H1 (cell line): ENCODE results near the gene RETREG1. TPM values are rescaled to one million over a fixed set of nuclear protein-coding genes. Genes with fewer than 3 reads are reported as not detected.

Source experiments
- CTCF ChIA-PET: fragments of 300-600 bp; sonication (Branson Sonifier 250); formaldehyde crosslinking; loops from one replicate; lab custom pipeline; 2021; ENCODE audit not compliant: partially characterized antibody; lab: Charles Lee
- POLR2A ChIA-PET: fragments of 300-600 bp; sonication (Branson Sonifier 250); formaldehyde crosslinking; loops from one replicate; lab custom pipeline; 2021; ENCODE audit warnings: inconsistent platforms; ENCODE audit not compliant: partially characterized antibody; lab: Charles Lee
- DNase-seq, 2 experiments: peaks; one replicate each; pipeline versions ENCODE4 v3.0.0 to v3.0.0-alpha.2; 2010 to 2022; ENCODE audit warnings: low spot score in 2 of 2, low read depth in 1 of 2, mixed read lengths in 1 of 2
- FAIRE-seq: peaks from 2 replicates; lab custom pipeline; 2011; peaks lifted over from hg19 to GRCh38; lab: Jason Lieb, UNC
- H2AFZ ChIP-seq: 2 replicates; pipeline ENCODE4 v1.8.1; 2012; ENCODE audit warnings: low read length, inconsistent platforms
- H2AK5ac ChIP-seq: 2 replicates; pipeline ENCODE4 v1.6.1; 2013; ENCODE audit warnings: low read depth, low read length
- H2BK120ac ChIP-seq: replicated peaks from 2 replicates; pipeline ENCODE3; 2013; ENCODE audit warnings: low read depth, low read length, inconsistent platforms
- H2BK12ac ChIP-seq: 2 replicates; pipeline ENCODE4 v1.6.1; 2013; ENCODE audit warnings: low read depth, low read length
- H2BK15ac ChIP-seq: 2 replicates; pipeline ENCODE4 v1.6.1; 2013; ENCODE audit warnings: low read length
- H2BK20ac ChIP-seq: 2 replicates; pipeline ENCODE4 v1.6.1; 2013; ENCODE audit warnings: low read length
- H2BK5ac ChIP-seq: 2 replicates; pipeline ENCODE4 v1.6.1; 2013; ENCODE audit warnings: low read depth, low read length
- H3K14ac ChIP-seq: 2 replicates; pipeline ENCODE4 v1.6.1; 2013; ENCODE audit warnings: inconsistent platforms; ENCODE audit not compliant: insufficient read length
- H3K18ac ChIP-seq: 2 replicates; pipeline ENCODE4 v1.6.1; 2013; ENCODE audit warnings: low read length; ENCODE audit errors: extremely low read depth
- H3K23ac ChIP-seq: 2 replicates; pipeline ENCODE4 v1.6.1; 2013; ENCODE audit warnings: inconsistent platforms; ENCODE audit not compliant: insufficient read length
- H3K23me2 ChIP-seq: 2 replicates; pipeline ENCODE4 v1.6.1; 2013; ENCODE audit warnings: low read depth, low read length
- H3K27ac ChIP-seq: 2 replicates; pipeline ENCODE4 v1.6.1; 2011; ENCODE audit warnings: low read depth, low read length, inconsistent platforms
- H3K27me3 ChIP-seq, 4 experiments: replicated peaks in 1 of 4; 1 replicate in 1 of 4; 2 replicates in 3 of 4; pipeline versions ENCODE4 v1.6.1 to v1.8.1; 2011 to 2013; ENCODE audit warnings: low read length in 3 of 4, mild to moderate bottlenecking in 3 of 4, inconsistent platforms in 2 of 4, mixed read lengths in 2 of 4, moderate library complexity in 1 of 4; ENCODE audit not compliant: control insufficient read depth in 3 of 4, insufficient read depth in 3 of 4; ENCODE audit errors: extremely low read depth in 1 of 4
- H3K36me3 ChIP-seq, 4 experiments: 2 replicates each; pipeline versions ENCODE4 v1.6.1 to v1.8.1; 2011 to 2013; ENCODE audit warnings: mild to moderate bottlenecking in 4 of 4, low read length in 3 of 4, moderate library complexity in 2 of 4, control low read depth in 1 of 4, inconsistent platforms in 1 of 4; ENCODE audit not compliant: insufficient read depth in 4 of 4, control insufficient read depth in 2 of 4
- H3K4ac ChIP-seq: replicated peaks from 2 replicates; pipeline ENCODE3; 2013; ENCODE audit warnings: low read length, low read depth, mixed read lengths, inconsistent platforms; ENCODE audit not compliant: insufficient read length
- H3K4me1 ChIP-seq, 4 experiments: replicated peaks in 1 of 4; 1 replicate in 1 of 4; 2 replicates in 3 of 4; pipeline versions ENCODE4 v1.6.1 to v1.8.1; 2011 to 2013; ENCODE audit warnings: low read length in 3 of 4, inconsistent platforms in 2 of 4, mixed read lengths in 1 of 4; ENCODE audit not compliant: insufficient read depth in 4 of 4, control insufficient read depth in 3 of 4
- H3K4me2 ChIP-seq, 2 experiments: 2 replicates each; pipeline versions ENCODE4 v1.6.1 to v1.8.1; 2011 to 2013; ENCODE audit warnings: low read depth in 2 of 2, low read length in 2 of 2, control low read depth in 1 of 2, inconsistent platforms in 1 of 2, mild to moderate bottlenecking in 1 of 2; ENCODE audit not compliant: insufficient read depth in 1 of 2
- H3K4me3 ChIP-seq, 4 experiments: fragments of 200-600, 300-600 bp in 1 of 4; sonication (generic), shearing (Covaris generic), sonication (Bioruptor Twin) in 1 of 4; 2 replicates each; pipeline versions ENCODE4 v1.5.1 to v1.8.1; 2011 to 2016; ENCODE audit warnings: low read length in 4 of 4, low read depth in 3 of 4, control low read depth in 2 of 4, inconsistent platforms in 2 of 4, mild to moderate bottlenecking in 2 of 4, mixed read lengths in 1 of 4, moderate library complexity in 1 of 4; ENCODE audit not compliant: insufficient read depth in 2 of 4; ENCODE audit errors: extremely low read depth in 1 of 4
- H3K56ac ChIP-seq: replicated peaks from 2 replicates; pipeline ENCODE3; 2013; ENCODE audit warnings: low read depth, mild to moderate bottlenecking, mixed read lengths, low read length, inconsistent platforms; ENCODE audit not compliant: insufficient read length
- H3K79me1 ChIP-seq: 2 replicates; pipeline ENCODE4 v1.6.1; 2013; ENCODE audit warnings: low read depth, low read length, control low read depth
- H3K79me2 ChIP-seq, 2 experiments: 2 replicates each; pipeline versions ENCODE4 v1.6.1 to v1.8.1; 2012 to 2013; ENCODE audit warnings: low read length in 2 of 2, mild to moderate bottlenecking in 2 of 2, inconsistent platforms in 1 of 2; ENCODE audit not compliant: insufficient read depth in 2 of 2, control insufficient read depth in 1 of 2
- H3K9ac ChIP-seq, 4 experiments: replicated peaks in 1 of 4; 1 replicate in 1 of 4; 2 replicates in 3 of 4; pipeline versions ENCODE4 v1.6.1 to v1.8.1; 2011 to 2013; ENCODE audit warnings: low read depth in 3 of 4, low read length in 3 of 4, control low read depth in 2 of 4, mild to moderate bottlenecking in 2 of 4, moderate library complexity in 2 of 4, inconsistent platforms in 1 of 4; ENCODE audit errors: extremely low read depth in 1 of 4
- H3K9me3 ChIP-seq, 2 experiments: 2 replicates each; pipeline versions ENCODE4 v1.6.1 to v1.8.1; 2012 to 2013; ENCODE audit warnings: mild to moderate bottlenecking in 2 of 2, moderate library complexity in 2 of 2, control low read depth in 1 of 2, inconsistent platforms in 1 of 2, low read depth in 1 of 2, low read length in 1 of 2, mixed read lengths in 1 of 2; ENCODE audit not compliant: insufficient read depth in 2 of 2
- H4K20me1 ChIP-seq, 2 experiments: replicated peaks in 1 of 2; 2 replicates each; pipeline versions ENCODE3 to v1.8.1; 2011 to 2013; ENCODE audit warnings: inconsistent platforms in 2 of 2, low read length in 2 of 2, mild to moderate bottlenecking in 1 of 2; ENCODE audit not compliant: insufficient read depth in 2 of 2, control insufficient read depth in 1 of 2
- H4K5ac ChIP-seq: 2 replicates; pipeline ENCODE4 v1.6.1; 2013; ENCODE audit warnings: low read length, low read depth, mixed read lengths, inconsistent platforms; ENCODE audit not compliant: insufficient read length
- H4K8ac ChIP-seq: 2 replicates; pipeline ENCODE4 v1.8.0; 2013; ENCODE audit warnings: mild to moderate bottlenecking, moderate library complexity, low read length, inconsistent platforms; ENCODE audit not compliant: insufficient read depth; ENCODE audit errors: extremely low read depth
- H4K91ac ChIP-seq: replicated peaks from 2 replicates; pipeline ENCODE3; 2013; ENCODE audit warnings: low read length, mixed read lengths, inconsistent platforms; ENCODE audit not compliant: insufficient read length
- BRCA1 ChIP-seq: IDR thresholded peaks from 2 replicates; pipeline ENCODE4 v1.6.1; 2012; ENCODE audit warnings: low read depth, low read length, improper control_type of control experiment
- NRF1 ChIP-seq: IDR thresholded peaks from 2 replicates; pipeline ENCODE4 v1.6.1; 2011; ENCODE audit warnings: mild to moderate bottlenecking, low read depth, low read length, improper control_type of control experiment
- POLR2A ChIP-seq, 2 experiments: IDR thresholded peaks; 1 replicate in 1 of 2; 2 replicates in 1 of 2; pipeline ENCODE4 v1.6.1; 2011; ENCODE audit warnings: low read depth in 2 of 2, low read length in 2 of 2, mild to moderate bottlenecking in 2 of 2; ENCODE audit errors: control extremely low read depth in 1 of 2
- ZNF274 ChIP-seq: IDR thresholded peaks from 2 replicates; pipeline ENCODE4 v1.7.0; 2012; ENCODE audit warnings: low read length, borderline replicate concordance; ENCODE audit errors: extremely low read depth
- WGBS, 2 experiments: shearing (Covaris generic) in 1 of 2; methylation state at CpG; one replicate each; pipeline versions ENCODE4 v1.1.6 to v1.1.7; 2013 to 2015; ENCODE audit warnings: low lambda C conversion rate in 2 of 2, mixed read lengths in 2 of 2, inconsistent platforms in 1 of 2, low coverage in 1 of 2, missing lambda C conversion rate in 1 of 2; ENCODE audit not compliant: insufficient replicate concordance in 2 of 2, insufficient coverage in 1 of 2, insufficient read length in 1 of 2; ENCODE audit errors: extremely low coverage in 1 of 2, missing lambda C conversion rate in 1 of 2; 5-methylcytosine and 5-hydroxymethylcytosine counted together
- polyA plus RNA-seq, 7 experiments: library from polyadenylated mRNA; depleted of rRNA in 3 of 7; stranded (reverse) in 5 of 7; unstranded in 2 of 7; fragments of >200 nt in 5 of 7; fragments of 200-250 nt in 2 of 7; gene quantifications; 1 replicate in 5 of 7; 2 replicates in 1 of 7; 4 replicates in 1 of 7; pipeline versions ENCODE4 v1.2.1 to v1.2.3, GENCODE V29; 2011 to 2013; ENCODE audit warnings: missing spikeins in 2 of 7, mixed read lengths in 2 of 7
- total RNA-seq: library from RNA; stranded (reverse); fragmentation: NEBNext Ultra II Directional; extraction: Animal tissue kit (Norgen Biotek cat#: 25700); gene quantifications from 2 replicates; pipeline ENCODE4 v1.2.1, GENCODE V29; 2021

Gene RETREG1
- total and polyA plus RNA-seq, 2 of the 8 experiments (the other 6 are each of a cell fraction or from before 2014, with no cell fraction given) = 0.62 to 1.9 TPM

DNA sequence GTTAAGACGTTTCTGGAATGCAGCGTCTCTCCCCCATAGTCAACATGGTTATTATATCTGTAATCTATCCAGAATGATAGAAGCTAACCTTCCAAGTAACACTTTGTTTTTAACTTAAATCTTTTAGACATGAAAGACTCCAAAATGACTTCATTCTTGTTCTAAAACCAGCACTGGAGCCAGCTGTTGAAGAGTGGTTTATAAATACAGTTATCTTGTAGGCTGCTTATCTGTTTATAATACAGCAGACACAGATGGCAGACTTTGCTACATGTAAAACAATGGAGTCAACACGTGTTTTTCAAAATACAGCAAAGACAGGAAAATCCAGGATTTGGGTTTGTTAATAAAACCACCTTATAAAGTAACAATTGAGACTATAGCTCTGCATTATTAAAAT lies 48.8 kb upstream of the RETREG1 start:
- Histone ChIP-seq H3K27ac (no peak overlapping the region), H2BK120ac (no peak overlapping the region), H2AFZ (no peak overlapping the region), H4K91ac (no peak overlapping the region), H3K23me2 (no peaks in the 10 kb centered on the region), H2BK15ac (no peak overlapping the region), H3K4me3 (no peak overlapping the region), H2BK12ac (no peak overlapping the region), H3K79me1 (no peaks in the 10 kb centered on the region), H3K14ac (no peak overlapping the region), H2AK5ac (no peak overlapping the region), H4K8ac (no peak overlapping the region), H3K79me2 (no peaks in the 10 kb centered on the region), H4K20me1 (peaks cover 5 to 10% of the 10 kb centered on the region in 2 experiments), H3K56ac (no peak overlapping the region), H3K9ac (no peak overlapping the region), H3K9me3 (no peaks in the 10 kb centered on the region), H3K4ac (no peak overlapping the region), H3K4me1 (no peaks in the 10 kb centered on the region), H2BK20ac (no peak overlapping the region), H3K27me3 (no peaks in the 10 kb centered on the region), H3K18ac (no peak overlapping the region), H2BK5ac (no peak overlapping the region), H3K4me2 (no peak overlapping the region), H3K23ac (no peak overlapping the region), H4K5ac (no peak overlapping the region), H3K36me3 (peaks cover 32 to 67% (median 46%) of the 10 kb centered on the region in 4 experiments)
- no peak for FAIRE-seq
- TF ChIP-seq BRCA1 (no peak), ZNF274 (no peak), POLR2A (IDR thresholded peaks at IDR 0.05; ENCODE audit: control extremely low read depth in 1 of 2, low read depth in 2 of 2, low read length in 2 of 2) (peak in 1 of 2 experiments; percentile 42; a peak in 1 of 3 replicates), NRF1 (no peak)
- ChIA-PET POLR2A (interaction anchor here (1.2 kb wide), 1 partner anchor 36 kb away, joined by 3 read pairs; no protein-coding TSS in a partner anchor), CTCF (interaction anchor here (0.9 to 6.5 kb wide), 16 partner anchors 8 to 537 kb away, joined by 3 to 51 read pairs (median 8); no protein-coding TSS in a partner anchor)
- 87% methylated on average over 3 of the region's 3 CpGs; no CpG with 5 or more reads in 1 of the 2 experiments for WGBS, 2 experiments
- no peak for DNase-seq
